HL-60 (cell line): Measurements from ENCODE around the gene THRAP3.

Experiments used
- DNase-seq, 2 experiments: peaks; one replicate each; pipeline ENCODE4 v3.0.0-alpha.2; 2010 to 2020; ENCODE audit warnings: low read depth in 1 of 2, low spot score in 1 of 2
- H3K27ac ChIP-seq: fragments of 250-450 bp; sonication (Bioruptor Pico); replicated peaks from 2 replicates; pipeline ENCODE4 v1.5.1; 2020; ENCODE audit warnings: mild to moderate bottlenecking, moderate library complexity
- H3K27me3 ChIP-seq: fragments of 250-450 bp; sonication (Bioruptor Pico); 2 replicates; pipeline ENCODE4 v1.5.1; 2021; ENCODE audit warnings: mild to moderate bottlenecking, moderate library complexity; ENCODE audit not compliant: insufficient read depth, poor library complexity, severe bottlenecking
- H3K4me3 ChIP-seq: replicated peaks from 2 replicates; pipeline ENCODE4 v1.5.1; 2011; ENCODE audit warnings: mild to moderate bottlenecking, control low read depth, low read length; ENCODE audit not compliant: insufficient read depth
- CTCF ChIP-seq: IDR thresholded peaks from one replicate; pipeline ENCODE4 v1.5.1; 2011; ENCODE audit warnings: low read length, control low read depth, inconsistent platforms; ENCODE audit not compliant: insufficient read depth
- GABPA ChIP-seq: IDR thresholded peaks from 2 replicates; pipeline ENCODE4 v1.6.1; 2012; ENCODE audit warnings: low read depth
- POLR2AphosphoS5 ChIP-seq: IDR thresholded peaks from 2 replicates; pipeline ENCODE4 v1.6.1; 2012; ENCODE audit warnings: low read depth
- REST ChIP-seq: IDR thresholded peaks from 2 replicates; pipeline ENCODE4 v1.6.1; 2012; ENCODE audit warnings: low read depth; ENCODE audit not compliant: insufficient replicate concordance
- SPI1 ChIP-seq: IDR thresholded peaks from 2 replicates; pipeline ENCODE4 v1.6.1; 2012; ENCODE audit warnings: low read depth, mild to moderate bottlenecking, borderline replicate concordance

Gene THRAP3

GRCh38 chr1:36344395-36344680, 120.1 kb downstream of the THRAP3 start:
- TF ChIP-seq POLR2AphosphoS5 (no peak), GABPA (no peak), SPI1 (no peak), REST (no peak), CTCF (no peak)
- Histone ChIP-seq H3K27ac (no peak overlapping the region), H3K27me3 (no peaks in the 10 kb centered on the region), H3K4me3 (no peak overlapping the region)
- DNase-seq, result no peak

GRCh38 chr1:36345353-36345752, 121.1 kb downstream of the THRAP3 start:
- no peaks in the 10 kb centered on the region for H3K27me3 ChIP-seq
- DNase-seq, result no peak
- H3K27ac ChIP-seq, result no peak overlapping the region
- TF ChIP-seq POLR2AphosphoS5, result no peak
- no peak for TF ChIP-seq SPI1
- TF ChIP-seq REST, result no peak
- TF ChIP-seq CTCF, result no peak
- TF ChIP-seq GABPA, result no peak
- no peak overlapping the region for H3K4me3 ChIP-seq

GRCh38 chr1:36346741-36347370, 122.6 kb downstream of the THRAP3 start:
- Histone ChIP-seq H3K27me3 (no peaks in the 10 kb centered on the region), H3K27ac (no peak overlapping the region), H3K4me3 (no peak overlapping the region)
- TF ChIP-seq SPI1 (no peak), CTCF (no peak), REST (no peak), POLR2AphosphoS5 (no peak), GABPA (no peak)
- no peak for DNase-seq
